ENCODE data around the gene NUP133. TPM values are rescaled to one million over a fixed set of nuclear protein-coding genes. Genes with fewer than 3 reads are reported as not detected.

NUP133 gene
- total RNA-seq, 1 experiment from 2014 or later, result 67.8 TPM

DNA sequence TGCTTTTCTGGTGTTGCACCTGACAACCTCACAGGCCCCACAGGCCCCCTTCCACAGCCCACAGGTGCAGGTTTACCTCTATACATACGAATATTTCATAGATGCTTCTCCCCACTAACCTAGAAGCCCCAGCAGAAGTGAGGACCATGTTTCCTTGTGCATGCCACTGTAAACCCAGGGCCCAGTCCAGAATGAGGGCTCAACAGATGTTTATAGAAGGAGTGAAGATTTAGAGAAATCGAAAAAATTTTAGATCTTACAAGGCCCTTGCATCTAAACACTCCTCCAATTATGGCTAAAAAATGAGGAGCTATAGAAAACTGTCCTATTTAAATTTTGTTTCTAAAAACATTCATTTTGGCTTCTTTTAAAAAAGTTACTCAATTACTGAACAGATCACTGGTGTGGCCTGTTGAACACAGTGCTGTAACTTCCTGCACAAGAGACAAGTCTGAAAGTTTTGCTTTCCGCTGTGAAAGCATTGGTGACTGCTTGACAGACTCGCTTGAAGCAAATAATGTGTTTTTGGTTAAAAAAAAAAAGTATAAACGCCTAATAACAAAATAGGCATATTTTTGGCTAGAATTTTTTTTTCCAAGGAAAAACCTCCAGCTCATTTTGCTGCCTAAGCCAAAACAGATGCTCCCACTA lies 49.2 kb upstream of the NUP133 start (continued):
- TF ChIP-seq, protein P1, sequence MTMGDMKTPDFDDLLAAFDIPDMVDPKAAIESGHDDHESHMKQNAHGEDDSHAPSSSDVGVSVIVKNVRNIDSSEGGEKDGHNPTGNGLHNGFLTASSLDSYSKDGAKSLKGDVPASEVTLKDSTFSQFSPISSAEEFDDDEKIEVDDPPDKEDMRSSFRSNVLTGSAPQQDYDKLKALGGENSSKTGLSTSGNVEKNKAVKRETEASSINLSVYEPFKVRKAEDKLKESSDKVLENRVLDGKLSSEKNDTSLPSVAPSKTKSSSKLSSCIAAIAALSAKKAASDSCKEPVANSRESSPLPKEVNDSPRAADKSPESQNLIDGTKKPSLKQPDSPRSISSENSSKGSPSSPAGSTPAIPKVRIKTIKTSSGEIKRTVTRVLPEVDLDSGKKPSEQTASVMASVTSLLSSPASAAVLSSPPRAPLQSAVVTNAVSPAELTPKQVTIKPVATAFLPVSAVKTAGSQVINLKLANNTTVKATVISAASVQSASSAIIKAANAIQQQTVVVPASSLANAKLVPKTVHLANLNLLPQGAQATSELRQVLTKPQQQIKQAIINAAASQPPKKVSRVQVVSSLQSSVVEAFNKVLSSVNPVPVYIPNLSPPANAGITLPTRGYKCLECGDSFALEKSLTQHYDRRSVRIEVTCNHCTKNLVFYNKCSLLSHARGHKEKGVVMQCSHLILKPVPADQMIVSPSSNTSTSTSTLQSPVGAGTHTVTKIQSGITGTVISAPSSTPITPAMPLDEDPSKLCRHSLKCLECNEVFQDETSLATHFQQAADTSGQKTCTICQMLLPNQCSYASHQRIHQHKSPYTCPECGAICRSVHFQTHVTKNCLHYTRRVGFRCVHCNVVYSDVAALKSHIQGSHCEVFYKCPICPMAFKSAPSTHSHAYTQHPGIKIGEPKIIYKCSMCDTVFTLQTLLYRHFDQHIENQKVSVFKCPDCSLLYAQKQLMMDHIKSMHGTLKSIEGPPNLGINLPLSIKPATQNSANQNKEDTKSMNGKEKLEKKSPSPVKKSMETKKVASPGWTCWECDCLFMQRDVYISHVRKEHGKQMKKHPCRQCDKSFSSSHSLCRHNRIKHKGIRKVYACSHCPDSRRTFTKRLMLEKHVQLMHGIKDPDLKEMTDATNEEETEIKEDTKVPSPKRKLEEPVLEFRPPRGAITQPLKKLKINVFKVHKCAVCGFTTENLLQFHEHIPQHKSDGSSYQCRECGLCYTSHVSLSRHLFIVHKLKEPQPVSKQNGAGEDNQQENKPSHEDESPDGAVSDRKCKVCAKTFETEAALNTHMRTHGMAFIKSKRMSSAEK (CRISPR knock-in tag; IDR thresholded peaks at IDR 0.05; ENCODE audit: borderline replicate concordance), result no peak
- TF ChIP-seq, protein P2, sequence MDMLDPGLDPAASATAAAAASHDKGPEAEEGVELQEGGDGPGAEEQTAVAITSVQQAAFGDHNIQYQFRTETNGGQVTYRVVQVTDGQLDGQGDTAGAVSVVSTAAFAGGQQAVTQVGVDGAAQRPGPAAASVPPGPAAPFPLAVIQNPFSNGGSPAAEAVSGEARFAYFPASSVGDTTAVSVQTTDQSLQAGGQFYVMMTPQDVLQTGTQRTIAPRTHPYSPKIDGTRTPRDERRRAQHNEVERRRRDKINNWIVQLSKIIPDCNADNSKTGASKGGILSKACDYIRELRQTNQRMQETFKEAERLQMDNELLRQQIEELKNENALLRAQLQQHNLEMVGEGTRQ (CRISPR knock-in tag; IDR thresholded peaks at IDR 0.05), result no peak
- TF ChIP-seq, protein P3, sequence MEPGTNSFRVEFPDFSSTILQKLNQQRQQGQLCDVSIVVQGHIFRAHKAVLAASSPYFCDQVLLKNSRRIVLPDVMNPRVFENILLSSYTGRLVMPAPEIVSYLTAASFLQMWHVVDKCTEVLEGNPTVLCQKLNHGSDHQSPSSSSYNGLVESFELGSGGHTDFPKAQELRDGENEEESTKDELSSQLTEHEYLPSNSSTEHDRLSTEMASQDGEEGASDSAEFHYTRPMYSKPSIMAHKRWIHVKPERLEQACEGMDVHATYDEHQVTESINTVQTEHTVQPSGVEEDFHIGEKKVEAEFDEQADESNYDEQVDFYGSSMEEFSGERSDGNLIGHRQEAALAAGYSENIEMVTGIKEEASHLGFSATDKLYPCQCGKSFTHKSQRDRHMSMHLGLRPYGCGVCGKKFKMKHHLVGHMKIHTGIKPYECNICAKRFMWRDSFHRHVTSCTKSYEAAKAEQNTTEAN (CRISPR knock-in tag; IDR thresholded peaks at IDR 0.05), result no peak
- TF ChIP-seq GABPB1 (CRISPR knock-in tag; IDR thresholded peaks at IDR 0.05) (no peak), NFE2L1 (CRISPR knock-in tag; IDR thresholded peaks at IDR 0.05) (no peak), AR (CRISPR knock-in tag; IDR thresholded peaks at IDR 0.05) (no peak)
- TF ChIP-seq, protein P4, sequence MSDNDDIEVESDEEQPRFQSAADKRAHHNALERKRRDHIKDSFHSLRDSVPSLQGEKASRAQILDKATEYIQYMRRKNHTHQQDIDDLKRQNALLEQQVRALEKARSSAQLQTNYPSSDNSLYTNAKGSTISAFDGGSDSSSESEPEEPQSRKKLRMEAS (CRISPR knock-in tag; IDR thresholded peaks at IDR 0.05), result no peak

- H3K4me3 Mint-ChIP-seq, result no peak overlapping the region
Measured at GRCh38 chr1:229554886-229555621, 46.9 kb upstream of the NUP133 start.

GRCh38 chr1:229553621-229554130 lies 45.5 kb upstream of the NUP133 start:
- ATAC-seq (no peak), DNase-seq (ENCODE audit: low spot score) (no peak)
- no peaks in the 10 kb centered on the region for H3K36me3 Mint-ChIP-seq
- 0 out of 2 replicates have a peak overlapping the region, but pooled peaks have one; percentile 12 for H3K27ac Mint-ChIP-seq
- ChIA-PET CTCF (no interaction called here), POLR2A (no interaction called here)
- peaks cover 26% of the 10 kb centered on the region for H3K4me1 Mint-ChIP-seq
- H3K9me3 Mint-ChIP-seq, result no peaks in the 10 kb centered on the region
- no peaks in the 10 kb centered on the region for H3K27me3 Mint-ChIP-seq (ENCODE audit: low read depth)
- H3K4me3 Mint-ChIP-seq, result no peak overlapping the region
- TF ChIP-seq, protein P5, sequence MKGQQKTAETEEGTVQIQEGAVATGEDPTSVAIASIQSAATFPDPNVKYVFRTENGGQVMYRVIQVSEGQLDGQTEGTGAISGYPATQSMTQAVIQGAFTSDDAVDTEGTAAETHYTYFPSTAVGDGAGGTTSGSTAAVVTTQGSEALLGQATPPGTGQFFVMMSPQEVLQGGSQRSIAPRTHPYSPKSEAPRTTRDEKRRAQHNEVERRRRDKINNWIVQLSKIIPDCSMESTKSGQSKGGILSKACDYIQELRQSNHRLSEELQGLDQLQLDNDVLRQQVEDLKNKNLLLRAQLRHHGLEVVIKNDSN (CRISPR knock-in tag; IDR thresholded peaks at IDR 0.05), result no peak
- TF ChIP-seq STAT6 (CRISPR knock-in tag; conservative IDR thresholded peaks at IDR 0.05; ENCODE audit: low read depth) (no peak), FOXJ3 (CRISPR knock-in tag; IDR thresholded peaks at IDR 0.05; ENCODE audit: borderline replicate concordance) (no peak), AFF4 (CRISPR knock-in tag; IDR thresholded peaks at IDR 0.05; ENCODE audit: borderline replicate concordance) (no peak)

More at GRCh38 chr1:229554886-229555621, 46.9 kb upstream of the NUP133 start:
- peaks cover 29% of the 10 kb centered on the region for H3K4me1 Mint-ChIP-seq
- CTCF ChIA-PET, result no interaction called here
- peaks cover 3% of the 10 kb centered on the region; the same call in 1 of the 2 replicates for H3K27me3 Mint-ChIP-seq (ENCODE audit: low read depth)
- no peaks in the 10 kb centered on the region for H3K9me3 Mint-ChIP-seq
- DNase-seq (ENCODE audit: low spot score) (no peak), ATAC-seq (no peak)
- POLR2A ChIA-PET, result no interaction called here
- H3K27ac Mint-ChIP-seq, result 0 out of 2 replicates have a peak overlapping the region, but pooled peaks have one; percentile 23
- TF ChIP-seq FOXJ3 (CRISPR knock-in tag; IDR thresholded peaks at IDR 0.05; ENCODE audit: borderline replicate concordance) (no peak), ZNF121 (CRISPR knock-in tag; IDR thresholded peaks at IDR 0.05) (no peak), GRHL2 (CRISPR knock-in tag; IDR thresholded peaks at IDR 0.05; ENCODE audit: insufficient replicate concordance, severe bottlenecking) (no peak)
- no peaks in the 10 kb centered on the region for H3K36me3 Mint-ChIP-seq
